ENCODE measurements around the gene POLR2E. TPM values are rescaled to one million over a fixed set of nuclear protein-coding genes. Genes with fewer than 3 reads are reported as not detected.
A peak's percentile ranks its signal among the peaks of the same experiment; 100 is the strongest.

Gene POLR2E
- total RNA-seq, 2 experiments from 2014 or later, result 176 to 177 TPM

GRCh38 chr19:1055028-1055425 lies 40.1 kb downstream of the POLR2E start:
- ChIA-PET POLR2A (interaction anchor here (0.8 to 1.6 kb wide), 2 partner anchors 12 kb away, joined by 4 to 5 read pairs; partner anchors contain the start of gene ARHGAP45), CTCF (interaction anchor here (1.1 kb wide), 1 partner anchor 10 kb away, joined by 3 read pairs; no protein-coding TSS in a partner anchor)
- no peaks in the 10 kb centered on the region for H3K27me3 Mint-ChIP-seq (ENCODE audit: low read depth)
- no peaks in the 10 kb centered on the region for H3K9me3 Mint-ChIP-seq (ENCODE audit: insufficient read depth)
- no peak for ATAC-seq
- H3K27ac Mint-ChIP-seq, result no peak overlapping the region
- H3K4me1 Mint-ChIP-seq (ENCODE audit: low read depth), result peaks cover 20% of the 10 kb centered on the region
- peaks cover 52% of the 10 kb centered on the region for H3K36me3 Mint-ChIP-seq (ENCODE audit: low read depth)
- H3K4me3 Mint-ChIP-seq, result no peak overlapping the region
- DNase-seq, result no peak

GRCh38 chr19:1054102-1055027 lies 40.8 kb downstream of the POLR2E start:
- Mint-ChIP-seq H3K9me3 (ENCODE audit: insufficient read depth) (no peaks in the 10 kb centered on the region), H3K27ac (no peak overlapping the region), H3K36me3 (ENCODE audit: low read depth) (peaks cover 46% of the 10 kb centered on the region), H3K4me1 (ENCODE audit: low read depth) (peaks cover 20% of the 10 kb centered on the region), H3K4me3 (no peak overlapping the region), H3K27me3 (ENCODE audit: low read depth) (no peaks in the 10 kb centered on the region)
- POLR2A ChIA-PET, result interaction anchor here (0.8 to 1.6 kb wide), 2 partner anchors 11 to 13 kb away, joined by 3 to 5 read pairs; partner anchors contain the start of gene ARHGAP45
- DNase-seq (no peak), ATAC-seq (no peak)
- CTCF ChIA-PET, result interaction anchor here (1.1 kb wide), 1 partner anchor 10 kb away, joined by 3 read pairs; no protein-coding TSS in a partner anchor

GRCh38 chr19:1053176-1054101 lies 41.7 kb downstream of the POLR2E start:
- ChIA-PET CTCF (no interaction called here), POLR2A (interaction anchor here (0.8 to 1.6 kb wide), 2 partner anchors 10 to 14 kb away, joined by 3 to 5 read pairs; partner anchors contain the start of gene ARHGAP45)
- Mint-ChIP-seq H3K4me1 (ENCODE audit: low read depth) (peaks cover 18% of the 10 kb centered on the region), H3K27me3 (ENCODE audit: low read depth) (no peaks in the 10 kb centered on the region), H3K27ac (peak overlapping the region; percentile 30), H3K9me3 (ENCODE audit: insufficient read depth) (no peaks in the 10 kb centered on the region), H3K4me3 (no peak overlapping the region), H3K36me3 (ENCODE audit: low read depth) (peaks cover 44% of the 10 kb centered on the region)
- DNase-seq, result no peak
- ATAC-seq, result peak; percentile 12

- ChIA-PET POLR2A (no interaction called here), CTCF (no interaction called here)
- H3K27ac Mint-ChIP-seq, result peak overlapping the region; percentile 30
- no peak overlapping the region for H3K4me3 Mint-ChIP-seq
- DNase-seq (no peak), ATAC-seq (peak; percentile 21)
- no peaks in the 10 kb centered on the region for H3K9me3 Mint-ChIP-seq (ENCODE audit: insufficient read depth)
- H3K36me3 Mint-ChIP-seq (ENCODE audit: low read depth), result peaks cover 35% of the 10 kb centered on the region
- H3K4me1 Mint-ChIP-seq (ENCODE audit: low read depth), result peaks cover 10% of the 10 kb centered on the region
- no peaks in the 10 kb centered on the region for H3K27me3 Mint-ChIP-seq (ENCODE audit: low read depth)
Measured at GRCh38 chr19:1052349-1052975, 42.7 kb downstream of the POLR2E start.

GRCh38 chr19:1051791-1052190 lies 43.4 kb downstream of the POLR2E start:
- ChIA-PET POLR2A (no interaction called here), CTCF (no interaction called here)
- Mint-ChIP-seq H3K36me3 (ENCODE audit: low read depth) (peaks cover 30% of the 10 kb centered on the region), H3K4me3 (no peak overlapping the region), H3K4me1 (ENCODE audit: low read depth) (peaks cover 7% of the 10 kb centered on the region), H3K9me3 (ENCODE audit: insufficient read depth) (no peaks in the 10 kb centered on the region), H3K27me3 (ENCODE audit: low read depth) (no peaks in the 10 kb centered on the region), H3K27ac (no peak overlapping the region)
- ATAC-seq (no peak), DNase-seq (no peak)

GRCh38 chr19:1050989-1051788 lies 44.0 kb downstream of the POLR2E start:
- no peak for DNase-seq
- Mint-ChIP-seq H3K9me3 (ENCODE audit: insufficient read depth) (no peaks in the 10 kb centered on the region), H3K27ac (no peak overlapping the region), H3K4me3 (no peak overlapping the region), H3K36me3 (ENCODE audit: low read depth) (peaks cover 27% of the 10 kb centered on the region), H3K4me1 (ENCODE audit: low read depth) (peaks cover 7% of the 10 kb centered on the region), H3K27me3 (ENCODE audit: low read depth) (no peaks in the 10 kb centered on the region)
- ChIA-PET POLR2A (no interaction called here), CTCF (no interaction called here)
- ATAC-seq, result no peak

- Mint-ChIP-seq H3K4me1 (ENCODE audit: low read depth) (peaks cover 9% of the 10 kb centered on the region), H3K27me3 (ENCODE audit: low read depth) (no peaks in the 10 kb centered on the region), H3K9me3 (ENCODE audit: insufficient read depth) (no peaks in the 10 kb centered on the region), H3K36me3 (ENCODE audit: low read depth) (peaks cover 31% of the 10 kb centered on the region), H3K4me3 (no peak overlapping the region), H3K27ac (no peak overlapping the region)
- CTCF ChIA-PET, result no interaction called here
- DNase-seq, result no peak
- no peak for ATAC-seq
- POLR2A ChIA-PET, result no interaction called here
Measured at GRCh38 chr19:1049800-1050199, 45.4 kb downstream of the POLR2E start.

- ATAC-seq (no peak), DNase-seq (no peak)
- ChIA-PET CTCF (no interaction called here), POLR2A (interaction anchor here (0.8 to 1.4 kb wide), 2 partner anchors 19 to 26 kb away, joined by 3 to 4 read pairs; no protein-coding TSS in a partner anchor)
- Mint-ChIP-seq H3K4me3 (no peak overlapping the region), H3K36me3 (ENCODE audit: low read depth) (peaks cover 35% of the 10 kb centered on the region), H3K27ac (no peak overlapping the region), H3K4me1 (ENCODE audit: low read depth) (peaks cover 9% of the 10 kb centered on the region), H3K9me3 (ENCODE audit: insufficient read depth) (no peaks in the 10 kb centered on the region), H3K27me3 (ENCODE audit: low read depth) (no peaks in the 10 kb centered on the region)
Measured at GRCh38 chr19:1049106-1049505, 46.1 kb downstream of the POLR2E start.

- DNase-seq (no peak), ATAC-seq (no peak)
- Mint-ChIP-seq H3K4me1 (ENCODE audit: low read depth) (peaks cover 8% of the 10 kb centered on the region), H3K27ac (no peak overlapping the region), H3K27me3 (ENCODE audit: low read depth) (no peaks in the 10 kb centered on the region), H3K9me3 (ENCODE audit: insufficient read depth) (no peaks in the 10 kb centered on the region), H3K4me3 (no peak overlapping the region), H3K36me3 (ENCODE audit: low read depth) (peaks cover 32% of the 10 kb centered on the region)
- CTCF ChIA-PET, result no interaction called here
- POLR2A ChIA-PET, result interaction anchor here (0.6 to 1.4 kb wide), 3 partner anchors 10 to 28 kb away, joined by 3 to 4 read pairs (median 3); no protein-coding TSS in a partner anchor
Measured at GRCh38 chr19:1047696-1048147, 47.5 kb downstream of the POLR2E start.

GRCh38 chr19:1046836-1047695 lies 48.1 kb downstream of the POLR2E start:
- Mint-ChIP-seq H3K27ac (no peak overlapping the region), H3K4me3 (no peak overlapping the region), H3K9me3 (ENCODE audit: insufficient read depth) (no peaks in the 10 kb centered on the region), H3K4me1 (ENCODE audit: low read depth) (peaks cover 11% of the 10 kb centered on the region), H3K36me3 (ENCODE audit: low read depth) (peaks cover 32% of the 10 kb centered on the region), H3K27me3 (ENCODE audit: low read depth) (no peaks in the 10 kb centered on the region)
- ChIA-PET POLR2A (interaction anchor here (0.8 kb wide), 1 partner anchor 16 kb away, joined by 3 read pairs; no protein-coding TSS in a partner anchor), CTCF (no interaction called here)
- no peak for ATAC-seq
- no peak for DNase-seq

Data from activated CD8-positive, alpha-beta T cell treated with anti-CD3 and anti-CD28 coated beads, Interleukin-2, amount 10 ng/mL, durations not matched to agents 7 days and 5 days (primary cell).